ENCODE measurements around the gene IFFO2. TPM values are rescaled to one million over a fixed set of nuclear protein-coding genes. Genes with fewer than 3 reads are reported as not detected.

IFFO2 gene
- total RNA-seq, 3 donors from 2014 or later (not counting 1 experiment from before 2014, with no cell fraction given), result 52.4 to 105 (median 66.5) TPM

DNA sequence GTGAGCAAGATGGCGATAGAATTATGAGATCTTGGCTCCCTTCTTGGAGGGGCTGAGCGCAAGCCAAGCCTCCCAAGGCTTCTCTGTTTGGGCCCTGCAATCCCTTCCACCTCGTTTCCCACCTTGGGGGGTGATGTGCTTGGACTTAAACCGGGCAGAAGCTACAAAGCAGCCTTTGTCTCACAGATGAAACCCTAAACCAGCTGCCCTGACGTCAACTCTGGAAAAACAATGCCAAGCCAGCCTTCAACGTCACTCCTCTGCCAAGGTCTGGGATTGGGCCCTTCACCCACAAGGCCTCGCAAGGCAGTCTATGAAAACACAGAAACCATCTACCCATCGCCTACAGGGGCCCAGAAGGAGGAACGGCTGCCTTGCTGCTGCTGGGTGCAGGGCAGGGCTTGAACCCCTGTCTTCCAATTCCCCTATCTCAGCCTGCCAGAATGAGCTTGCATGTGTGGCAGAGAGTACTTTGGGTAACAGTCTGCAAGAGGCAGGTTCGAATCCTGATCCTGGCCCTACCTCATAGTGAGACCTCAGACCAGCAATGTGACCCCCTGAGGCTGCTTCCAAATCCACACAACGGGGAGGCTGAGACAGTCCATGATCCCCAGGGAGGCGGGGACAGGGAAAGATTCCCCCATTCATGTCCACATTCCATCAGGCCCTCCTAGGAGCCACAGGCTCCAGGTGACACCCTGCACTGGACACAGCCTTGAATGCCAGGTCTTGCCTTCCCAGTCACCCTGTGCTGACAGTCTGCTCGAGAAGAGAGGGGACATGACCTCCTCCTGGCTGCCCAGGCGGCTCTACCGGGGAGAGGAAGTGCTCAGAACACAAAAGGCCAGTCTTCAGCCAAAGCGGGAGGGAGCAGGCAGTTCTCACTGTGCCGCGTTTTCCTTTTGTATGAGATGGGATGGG, 15.0 kb downstream of the IFFO2 start:
- no peak overlapping the region for H3K4me3 Mint-ChIP-seq
- Histone ChIP-seq H3K9me3 (ENCODE audit: control insufficient read depth, insufficient read depth, low read length) (no peaks in the 10 kb centered on the region), H3K4me3 (ENCODE audit: low read length) (no peak overlapping the region), H3K36me3 (ENCODE audit: control insufficient read depth, insufficient read depth, low read length) (peaks cover 5% of the 10 kb centered on the region), H3K27me3 (ENCODE audit: control insufficient read depth, insufficient read depth, low read length) (no peaks in the 10 kb centered on the region), H3K4me1 (ENCODE audit: control insufficient read depth, insufficient read depth, low read length) (peaks cover 86% of the 10 kb centered on the region), H3K27ac (ENCODE audit: low read length) (no peak overlapping the region)
- no peaks in the 10 kb centered on the region for H3K9me3 Mint-ChIP-seq
- peaks cover 65 to 69% of the 10 kb centered on the region in 2 donors for H3K4me1 Mint-ChIP-seq
- H3K36me3 Mint-ChIP-seq, result no peaks in the 10 kb centered on the region
- H3K27me3 Mint-ChIP-seq (ENCODE audit: low read depth in 2 of 2), result no peaks in the 10 kb centered on the region
- DNase-seq, result no peak
- TF ChIP-seq, protein P1, sequence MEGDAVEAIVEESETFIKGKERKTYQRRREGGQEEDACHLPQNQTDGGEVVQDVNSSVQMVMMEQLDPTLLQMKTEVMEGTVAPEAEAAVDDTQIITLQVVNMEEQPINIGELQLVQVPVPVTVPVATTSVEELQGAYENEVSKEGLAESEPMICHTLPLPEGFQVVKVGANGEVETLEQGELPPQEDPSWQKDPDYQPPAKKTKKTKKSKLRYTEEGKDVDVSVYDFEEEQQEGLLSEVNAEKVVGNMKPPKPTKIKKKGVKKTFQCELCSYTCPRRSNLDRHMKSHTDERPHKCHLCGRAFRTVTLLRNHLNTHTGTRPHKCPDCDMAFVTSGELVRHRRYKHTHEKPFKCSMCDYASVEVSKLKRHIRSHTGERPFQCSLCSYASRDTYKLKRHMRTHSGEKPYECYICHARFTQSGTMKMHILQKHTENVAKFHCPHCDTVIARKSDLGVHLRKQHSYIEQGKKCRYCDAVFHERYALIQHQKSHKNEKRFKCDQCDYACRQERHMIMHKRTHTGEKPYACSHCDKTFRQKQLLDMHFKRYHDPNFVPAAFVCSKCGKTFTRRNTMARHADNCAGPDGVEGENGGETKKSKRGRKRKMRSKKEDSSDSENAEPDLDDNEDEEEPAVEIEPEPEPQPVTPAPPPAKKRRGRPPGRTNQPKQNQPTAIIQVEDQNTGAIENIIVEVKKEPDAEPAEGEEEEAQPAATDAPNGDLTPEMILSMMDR (IDR thresholded peaks at IDR 0.05), result no peak
- intact Hi-C loops (cut with micrococcal nuclease), result no loop called here
- ATAC-seq, result no peak
- H3K27ac Mint-ChIP-seq, result peak overlapping the region; percentile 54 to 56
- WGBS (ENCODE audit: insufficient coverage), result 90% methylated on average over 17 of the region's 18 CpGs

DNA sequence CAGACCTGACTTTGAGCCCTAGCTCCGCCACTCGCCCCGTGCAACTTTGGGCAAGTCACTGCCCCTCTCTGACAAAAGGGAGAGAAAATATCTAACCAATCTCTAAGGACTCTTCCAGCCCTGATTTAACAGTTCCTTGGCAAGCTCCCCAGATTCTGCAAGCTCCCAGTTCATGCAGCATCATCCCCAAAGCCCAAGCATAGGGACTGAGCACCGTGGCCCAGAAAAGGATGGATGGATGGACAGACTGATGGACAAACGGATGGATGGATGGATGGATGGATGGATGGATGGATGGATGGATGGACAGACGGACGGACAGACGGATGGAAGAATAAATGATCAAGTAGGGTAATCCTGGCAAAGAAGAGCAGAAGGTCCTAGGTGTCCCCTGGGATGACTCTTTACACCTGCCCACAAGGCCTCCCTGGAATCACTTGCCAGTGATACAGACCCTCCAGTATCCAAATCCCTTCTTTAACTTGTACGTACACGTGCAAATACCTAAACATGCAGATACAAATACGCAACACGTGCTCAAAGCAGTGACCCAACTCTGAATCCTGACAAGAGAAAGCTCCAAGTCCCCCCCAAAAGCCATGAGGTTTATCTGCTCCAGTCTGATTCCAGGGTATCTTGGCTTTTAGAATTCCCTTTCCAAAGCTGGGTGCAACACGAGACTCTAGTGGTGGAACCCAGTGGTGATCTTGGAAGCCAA, 16.0 kb downstream of the IFFO2 start:
- intact Hi-C loops (cut with micrococcal nuclease), result no loop called here
- Histone ChIP-seq H3K4me1 (ENCODE audit: control insufficient read depth, insufficient read depth, low read length) (peaks cover 86% of the 10 kb centered on the region), H3K4me3 (ENCODE audit: low read length) (no peak overlapping the region), H3K27ac (ENCODE audit: low read length) (no peak overlapping the region), H3K9me3 (ENCODE audit: control insufficient read depth, insufficient read depth, low read length) (no peaks in the 10 kb centered on the region), H3K36me3 (ENCODE audit: control insufficient read depth, insufficient read depth, low read length) (peaks cover 5% of the 10 kb centered on the region), H3K27me3 (ENCODE audit: control insufficient read depth, insufficient read depth, low read length) (no peaks in the 10 kb centered on the region)
- WGBS (ENCODE audit: insufficient coverage), result 95% methylated on average over 13 of the region's 13 CpGs
- ATAC-seq (no peak), DNase-seq (no peak)
- Mint-ChIP-seq H3K4me1 (peaks cover 62 to 72% of the 10 kb centered on the region in 2 donors), H3K4me3 (peak overlapping the region; percentile 6), H3K27ac (peak overlapping the region; percentile 54 to 56), H3K27me3 (ENCODE audit: low read depth in 2 of 2) (no peaks in the 10 kb centered on the region), H3K36me3 (no peaks in the 10 kb centered on the region), H3K9me3 (no peaks in the 10 kb centered on the region)
- TF ChIP-seq, protein P1 (IDR thresholded peaks at IDR 0.05), result no peak

DNA sequence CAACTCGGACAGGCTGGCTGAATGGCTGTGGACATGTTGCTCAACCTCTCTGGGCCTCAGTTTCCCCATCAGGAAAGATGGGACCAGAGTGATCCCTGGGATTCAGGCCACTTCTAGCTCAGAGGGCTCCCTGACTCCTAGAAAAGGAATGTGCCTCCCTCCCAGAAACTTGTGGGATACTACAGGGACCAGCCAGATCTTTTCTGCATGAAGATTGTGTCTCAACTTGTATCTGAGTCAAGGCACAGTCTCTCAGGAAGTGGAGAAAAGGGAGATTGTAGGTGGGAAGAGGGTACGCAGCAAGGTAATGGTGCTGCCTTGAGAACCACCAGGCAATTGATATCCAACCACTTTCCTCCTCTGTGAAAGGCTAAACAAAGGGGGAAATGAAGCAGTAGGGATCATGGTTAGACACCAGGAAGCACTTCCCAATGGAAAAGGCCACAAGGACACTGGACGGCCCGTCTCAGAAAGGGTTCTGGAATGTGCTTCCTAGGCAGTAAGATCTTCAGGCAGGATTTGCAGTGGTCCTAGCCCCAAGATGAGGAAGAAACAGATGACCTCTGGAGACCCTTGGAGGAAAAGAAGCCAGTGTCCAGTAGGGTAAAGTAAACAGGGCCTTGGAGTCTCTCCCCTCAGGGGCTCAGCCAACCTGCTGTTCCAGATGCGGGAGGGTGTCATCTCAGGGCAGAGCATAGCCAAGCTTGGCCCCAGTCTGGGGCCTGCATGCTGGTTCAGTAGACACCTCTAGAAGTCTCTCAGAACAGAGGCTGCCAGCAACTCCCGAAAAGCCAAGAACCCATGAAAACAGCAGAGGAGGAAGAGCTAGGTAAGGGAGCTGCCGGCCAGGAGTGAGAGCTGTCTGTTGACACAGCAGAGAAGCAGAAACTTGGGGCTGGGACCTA, 16.8 kb downstream of the IFFO2 start:
- H3K4me3 Mint-ChIP-seq, result no peak overlapping the region
- no peaks in the 10 kb centered on the region for H3K36me3 Mint-ChIP-seq
- Histone ChIP-seq H3K4me1 (ENCODE audit: control insufficient read depth, insufficient read depth, low read length) (peaks cover 86% of the 10 kb centered on the region), H3K36me3 (ENCODE audit: control insufficient read depth, insufficient read depth, low read length) (peaks cover 5% of the 10 kb centered on the region), H3K9me3 (ENCODE audit: control insufficient read depth, insufficient read depth, low read length) (no peaks in the 10 kb centered on the region), H3K27ac (ENCODE audit: low read length) (no peak overlapping the region), H3K27me3 (ENCODE audit: control insufficient read depth, insufficient read depth, low read length) (no peaks in the 10 kb centered on the region), H3K4me3 (ENCODE audit: low read length) (no peak overlapping the region)
- TF ChIP-seq, protein P1 (IDR thresholded peaks at IDR 0.05), result no peak
- peak overlapping the region; percentile 54 to 56 for H3K27ac Mint-ChIP-seq
- WGBS (ENCODE audit: insufficient coverage), result 96% methylated on average over 6 of the region's 7 CpGs
- no peak for ATAC-seq
- no peaks in the 10 kb centered on the region for H3K9me3 Mint-ChIP-seq
- no peaks in the 10 kb centered on the region for H3K27me3 Mint-ChIP-seq (ENCODE audit: low read depth in 2 of 2)
- no peak for DNase-seq
- intact Hi-C loops (cut with micrococcal nuclease), result no loop called here
- H3K4me1 Mint-ChIP-seq, result peaks cover 62 to 72% of the 10 kb centered on the region in 2 donors

Measured in natural killer cell (primary cell).